DND-41 (cell line): Measurements from ENCODE around the gene MMP28.

ENCODE experiments used
- ATAC-seq: fragments of 200-7000 bp; cut with Tn5 transposase; 3 replicates; pipeline ENCODE4 v1.9.1; 2021; ENCODE audit warnings: low read depth; ENCODE audit not compliant: insufficient read depth
- DNase-seq: peaks from one replicate; pipeline ENCODE4 v3.0.0-alpha.2; 2020
- H2AFZ ChIP-seq: 2 replicates; pipeline ENCODE4 v1.6.0; 2012; ENCODE audit warnings: low read depth, low read length
- H3K27ac ChIP-seq: 2 replicates; pipeline ENCODE4 v1.5.1; 2012; ENCODE audit warnings: low read length, inconsistent platforms
- H3K27me3 ChIP-seq: fragments of 200-600 bp; sonication (generic); 2 replicates; pipeline ENCODE4 v1.6.0; 2012; ENCODE audit warnings: low read length, mild to moderate bottlenecking, inconsistent platforms; ENCODE audit not compliant: insufficient read depth, poor library complexity
- H3K36me3 ChIP-seq: 2 replicates; pipeline ENCODE4 v1.5.1; 2012; ENCODE audit warnings: low read length, inconsistent platforms; ENCODE audit not compliant: insufficient read depth
- H3K4me1 ChIP-seq: 2 replicates; pipeline ENCODE4 v1.5.1; 2012; ENCODE audit warnings: mild to moderate bottlenecking, low read length; ENCODE audit not compliant: insufficient read depth
- H3K4me2 ChIP-seq: 2 replicates; pipeline ENCODE4 v1.6.0; 2012; ENCODE audit warnings: mild to moderate bottlenecking, moderate library complexity, low read length, inconsistent platforms; ENCODE audit not compliant: insufficient read depth
- H3K4me3 ChIP-seq, 2 experiments: fragments of 200-600 bp in 1 of 2; shearing (Covaris generic) in 1 of 2; 2 replicates each; pipeline ENCODE4 v1.5.1; 2012 to 2016; ENCODE audit warnings: inconsistent platforms in 2 of 2, low read length in 2 of 2, mild to moderate bottlenecking in 2 of 2, low read depth in 1 of 2, moderate library complexity in 1 of 2
- H3K79me2 ChIP-seq: 2 replicates; pipeline ENCODE4 v1.6.0; 2012; ENCODE audit warnings: low read length, inconsistent platforms; ENCODE audit not compliant: insufficient read depth
- H3K9ac ChIP-seq: 2 replicates; pipeline ENCODE4 v1.6.0; 2012; ENCODE audit warnings: low read depth, mild to moderate bottlenecking, inconsistent platforms, low read length, moderate library complexity
- H3K9me3 ChIP-seq: 2 replicates; pipeline ENCODE4 v1.5.1; 2012; ENCODE audit warnings: low read length, moderate library complexity, mild to moderate bottlenecking, inconsistent platforms; ENCODE audit not compliant: insufficient read depth, severe bottlenecking
- H4K20me1 ChIP-seq: 2 replicates; pipeline ENCODE4 v1.6.0; 2012; ENCODE audit warnings: low read length; ENCODE audit not compliant: insufficient read depth
- CTCF ChIP-seq: IDR thresholded peaks from 2 replicates; pipeline ENCODE4 v1.5.1; 2012; ENCODE audit warnings: borderline replicate concordance, low read length, moderate library complexity, mild to moderate bottlenecking; ENCODE audit not compliant: poor library complexity, severe bottlenecking; ENCODE audit errors: extremely low read depth
- EZH2 ChIP-seq: IDR thresholded peaks from 3 replicates; pipeline ENCODE4 v1.6.1; 2012; ENCODE audit warnings: borderline replicate concordance, low read depth, mild to moderate bottlenecking, moderate library complexity, low read length, inconsistent platforms; ENCODE audit not compliant: severe bottlenecking

The MMP28 gene

GRCh38 chr17:35723735-35724134 is 71.7 kb downstream of the MMP28 start:
- Histone ChIP-seq H3K4me3 (no peak overlapping the region), H4K20me1 (peaks cover 3% of the 10 kb centered on the region; the same call in 1 of the 2 replicates), H3K27me3 (no peaks in the 10 kb centered on the region), H3K27ac (no peak overlapping the region), H3K4me1 (no peaks in the 10 kb centered on the region), H3K9me3 (no peaks in the 10 kb centered on the region), H3K79me2 (no peaks in the 10 kb centered on the region), H3K36me3 (peaks cover 63% of the 10 kb centered on the region), H3K9ac (no peak overlapping the region), H2AFZ (no peak overlapping the region), H3K4me2 (no peak overlapping the region)
- ATAC-seq (no peak), DNase-seq (no peak)
- TF ChIP-seq CTCF (no peak), EZH2 (no peak)

- Histone ChIP-seq H4K20me1 (no peaks in the 10 kb centered on the region), H3K27ac (no peak overlapping the region), H3K27me3 (no peaks in the 10 kb centered on the region), H2AFZ (no peak overlapping the region), H3K79me2 (no peaks in the 10 kb centered on the region), H3K4me2 (no peak overlapping the region), H3K9me3 (no peaks in the 10 kb centered on the region), H3K4me1 (no peaks in the 10 kb centered on the region), H3K36me3 (peaks cover 60% of the 10 kb centered on the region; the same call in 1 of the 2 replicates), H3K4me3 (no peak overlapping the region), H3K9ac (no peak overlapping the region)
- TF ChIP-seq EZH2 (no peak), CTCF (no peak)
- no peak for ATAC-seq
- no peak for DNase-seq
Measured at GRCh38 chr17:35717475-35717874, 78.0 kb downstream of the MMP28 start.

- Histone ChIP-seq H3K4me2 (no peak overlapping the region), H4K20me1 (no peaks in the 10 kb centered on the region), H3K4me1 (no peaks in the 10 kb centered on the region), H3K27me3 (no peaks in the 10 kb centered on the region), H3K9me3 (no peaks in the 10 kb centered on the region), H2AFZ (no peak overlapping the region), H3K27ac (no peak overlapping the region), H3K36me3 (peaks cover 61% of the 10 kb centered on the region; the same call in 1 of the 2 replicates), H3K4me3 (no peak overlapping the region), H3K9ac (no peak overlapping the region), H3K79me2 (no peaks in the 10 kb centered on the region)
- ATAC-seq (no peak), DNase-seq (no peak)
- no peak for TF ChIP-seq CTCF
- no peak for TF ChIP-seq EZH2
Measured at GRCh38 chr17:35716897-35717465, 78.5 kb downstream of the MMP28 start.
